GM21526 (cell line): ENCODE measurements around the gene XPR1.

Experiments used
- ATAC-seq: cut with Tn5 transposase; IDR thresholded peaks from one replicate; pipeline ENCODE4 v1.9.1; 2021; ENCODE audit warnings: moderate library complexity; ENCODE audit not compliant: unreplicated experiment, low FRiP score

XPR1 gene

DNA sequence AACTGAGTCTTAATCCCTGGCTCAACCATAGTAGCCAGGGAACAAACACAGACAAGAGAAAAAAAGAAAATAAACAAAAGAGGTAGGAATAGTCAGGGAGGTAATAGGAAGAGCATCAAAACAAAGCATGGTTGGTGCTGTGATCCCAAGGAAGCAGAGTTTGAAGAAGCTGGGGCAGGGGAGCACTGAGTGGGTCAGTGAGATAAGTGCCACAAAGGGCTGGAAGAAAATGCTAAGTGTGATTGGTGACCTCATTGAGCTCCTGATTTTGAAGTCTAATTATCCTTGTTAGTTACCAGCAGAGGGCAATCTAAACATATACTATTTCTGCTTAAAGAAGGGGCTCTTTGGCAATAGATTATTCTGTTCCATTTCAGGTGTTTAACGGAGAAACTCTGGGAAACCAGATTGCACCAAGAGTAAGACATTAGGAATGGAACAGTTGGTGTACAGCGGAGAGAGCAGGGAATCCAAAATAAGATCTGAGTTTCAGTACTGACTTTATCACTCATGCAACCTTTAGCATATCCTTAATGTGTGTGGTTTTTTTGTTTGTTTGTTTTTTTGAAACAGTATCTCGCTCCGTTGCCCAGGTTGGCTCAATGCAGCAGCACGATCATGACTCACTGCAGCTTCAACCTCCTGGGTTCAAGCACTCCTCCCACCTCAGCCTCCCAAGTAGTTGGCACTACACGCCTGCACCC, 250.1 kb downstream of the XPR1 start:
- ATAC-seq, result no peak

DNA sequence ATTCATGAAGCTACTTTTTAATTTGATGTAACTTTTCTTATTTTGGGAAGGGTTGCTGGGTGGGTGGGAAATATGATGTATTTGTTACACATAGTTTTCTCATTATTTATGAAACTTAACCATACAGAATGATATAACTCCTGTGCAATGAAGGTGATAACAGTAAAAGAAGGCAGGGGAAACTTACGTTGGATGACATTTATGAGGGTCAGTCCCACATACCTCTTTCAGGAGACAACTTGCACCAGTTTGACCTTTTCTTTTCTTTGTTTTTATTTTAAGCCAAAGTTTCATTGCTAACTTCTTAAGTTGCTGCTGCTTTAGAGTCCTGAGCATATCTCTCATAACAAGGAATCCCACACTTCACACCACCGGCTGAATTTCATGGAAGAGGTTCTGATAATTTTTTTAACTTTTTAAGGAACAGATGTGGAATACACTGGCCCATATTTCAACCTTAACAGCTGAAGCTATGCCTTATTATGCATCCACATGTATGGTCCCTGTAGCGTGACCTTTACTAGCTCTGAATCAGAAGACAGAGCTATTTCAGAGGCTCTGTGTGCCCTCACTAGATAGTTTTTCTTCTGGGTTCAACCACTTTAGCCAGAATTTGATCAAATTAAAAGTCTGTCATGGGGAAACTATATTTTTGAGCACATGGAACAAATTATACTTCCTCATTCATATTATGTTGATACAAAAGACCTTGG, 252.9 kb downstream of the XPR1 start:
- no peak for ATAC-seq

DNA sequence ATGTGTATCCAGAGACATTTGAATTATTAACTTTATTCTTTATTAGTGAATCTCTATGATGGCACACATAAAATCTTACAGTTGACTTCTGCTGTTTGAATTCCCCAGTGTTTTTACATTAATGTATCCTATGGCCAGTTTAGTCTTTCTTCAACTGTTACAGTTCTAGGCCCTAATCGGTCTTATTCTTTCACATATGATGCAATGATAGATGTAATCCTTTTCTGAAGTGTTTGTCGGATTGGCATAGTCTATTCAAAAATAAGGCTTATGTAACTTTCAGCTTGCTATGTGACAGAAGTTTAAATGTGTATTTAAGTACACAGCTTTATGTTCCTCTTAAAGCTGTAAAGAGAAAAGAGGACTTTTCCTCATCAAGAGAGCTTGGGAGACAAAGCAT, 254.5 kb downstream of the XPR1 start:
- no peak for ATAC-seq

DNA sequence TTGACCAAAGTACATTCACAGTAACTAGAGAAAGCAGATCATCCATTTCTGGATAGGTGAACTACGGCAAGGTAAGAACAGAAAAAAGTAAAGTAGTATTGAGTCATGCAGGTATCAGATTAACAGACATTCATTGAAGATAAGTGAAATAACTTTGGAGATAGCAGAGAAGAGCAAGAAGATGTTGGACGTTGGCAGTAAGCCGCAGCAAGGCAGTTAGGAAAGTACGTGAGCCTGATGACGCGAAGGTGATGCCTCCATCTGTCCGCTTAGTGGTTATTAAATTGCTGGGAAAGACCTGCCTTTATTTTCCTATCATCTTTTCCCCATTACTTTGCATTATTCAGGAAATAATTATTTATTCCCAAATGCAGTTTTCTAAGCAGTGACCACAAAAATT, 256.0 kb downstream of the XPR1 start:
- no peak for ATAC-seq

DNA sequence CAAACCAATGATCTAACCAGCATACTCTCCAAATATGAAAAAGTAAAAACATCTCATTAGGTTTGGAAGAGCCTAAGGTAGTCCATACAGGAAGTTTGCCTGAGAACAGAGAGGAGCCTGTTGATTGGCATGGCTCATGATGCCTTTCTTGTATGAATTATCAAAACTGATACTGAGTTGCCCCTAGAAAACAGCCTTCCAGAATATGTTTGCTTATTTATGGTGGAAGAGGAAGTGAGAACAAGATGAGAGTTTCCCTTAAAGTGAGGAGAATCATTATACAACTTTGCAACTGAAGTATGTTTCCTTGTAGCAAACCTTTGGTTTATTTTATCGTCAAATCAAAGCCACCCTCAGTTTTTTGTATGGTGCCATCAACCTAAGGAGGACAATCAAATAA, 257.0 kb downstream of the XPR1 start:
- ATAC-seq, result peak; percentile 62

DNA sequence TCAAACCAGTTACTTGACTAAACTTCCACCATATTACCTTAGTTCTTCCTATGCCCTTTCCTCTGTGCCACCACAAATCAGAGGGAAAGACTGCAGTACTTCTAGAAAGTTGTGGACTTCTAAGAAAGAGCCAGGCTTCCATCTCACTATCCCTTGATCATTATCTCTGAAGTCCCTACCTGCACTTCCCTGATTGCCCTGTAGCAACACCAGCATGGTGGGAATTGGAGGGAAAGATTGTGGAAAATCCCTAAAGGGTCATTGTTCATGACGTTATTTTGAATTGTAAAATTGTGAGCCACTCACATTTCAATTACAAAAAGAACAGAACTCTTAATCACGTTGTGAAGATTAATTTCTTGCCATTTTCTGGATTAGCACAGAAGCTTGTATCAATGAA, 257.5 kb downstream of the XPR1 start:
- ATAC-seq, result no peak

GRCh38 chr1:180892272-180892671, 260.4 kb downstream of the XPR1 start:
- ATAC-seq, result no peak

GRCh38 chr1:180892675-180893074, 260.9 kb downstream of the XPR1 start:
- no peak for ATAC-seq

DNA sequence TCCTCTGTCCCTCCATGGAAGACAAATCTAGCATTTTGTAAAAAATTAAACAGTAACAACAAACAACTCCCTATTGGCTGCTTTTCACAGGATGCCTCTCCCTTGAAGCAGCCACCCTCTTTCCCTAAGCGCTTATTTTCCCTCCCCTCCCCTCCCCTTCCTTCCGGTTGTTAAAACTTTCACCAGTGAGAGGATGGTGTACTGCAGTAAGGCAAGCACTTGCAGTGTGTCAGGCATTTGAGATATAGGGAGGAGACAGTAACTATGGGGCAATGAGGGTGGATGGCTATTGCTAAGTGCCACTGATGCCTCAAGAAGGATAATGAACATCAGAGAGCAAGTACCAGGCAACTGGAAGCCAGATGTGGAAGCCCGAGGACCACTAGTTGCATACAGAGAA, 261.8 kb downstream of the XPR1 start:
- ATAC-seq, result no peak

DNA sequence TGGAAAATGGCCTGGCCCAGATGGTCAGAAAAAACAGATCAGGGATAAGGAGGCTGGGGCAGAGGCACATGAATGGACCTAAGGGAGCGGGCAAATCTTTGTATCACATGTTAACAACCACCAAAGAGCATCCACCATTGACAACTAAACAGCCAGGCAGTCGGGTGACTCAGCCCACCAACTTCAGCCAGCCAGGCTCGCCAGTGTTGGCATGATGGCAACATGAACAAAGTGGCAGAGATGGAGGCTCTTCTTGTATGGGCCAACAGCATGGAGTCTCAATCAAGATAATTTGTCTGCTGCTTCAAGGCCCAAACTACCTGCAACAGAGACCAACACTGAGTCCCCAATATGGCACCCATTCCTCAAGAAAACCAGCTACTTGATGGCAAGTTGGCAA, 264.3 kb downstream of the XPR1 start:
- ATAC-seq, result no peak

DNA sequence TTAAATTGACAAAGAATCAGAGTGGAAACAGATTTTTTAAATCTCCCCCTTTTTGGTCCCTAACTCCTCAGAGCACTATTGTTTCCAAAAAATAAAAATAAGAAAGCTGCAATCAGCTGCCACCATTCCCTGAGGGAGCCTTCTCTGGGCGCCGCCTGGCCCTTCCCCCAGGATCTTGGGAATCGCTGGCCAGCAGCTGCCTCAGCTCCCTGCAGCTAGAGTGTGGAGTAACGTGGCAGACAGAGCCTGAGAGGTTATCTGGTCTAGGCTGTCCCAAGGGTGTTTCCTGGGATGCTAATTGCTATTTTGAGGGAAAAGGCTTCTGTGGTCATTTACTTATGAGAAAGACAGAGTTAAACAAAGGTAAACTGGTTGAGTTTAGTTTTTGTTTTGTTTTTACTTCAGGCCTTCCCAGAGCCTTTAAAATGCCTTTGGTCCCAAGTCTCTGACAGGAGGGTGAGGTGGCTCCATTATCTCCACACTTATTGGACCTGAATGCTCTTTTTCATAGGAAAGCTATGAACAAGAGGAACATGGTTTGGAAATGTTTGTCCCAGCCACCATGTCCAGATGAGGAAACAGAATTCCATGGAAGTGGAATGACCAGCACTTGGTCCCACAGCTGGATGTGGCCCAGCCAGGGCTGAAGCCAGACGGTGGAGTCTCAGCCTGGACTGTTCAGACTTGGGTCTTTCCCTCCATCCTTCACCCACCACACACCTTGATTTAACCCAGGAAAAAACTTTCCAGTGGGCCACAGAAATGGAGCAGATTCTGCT, 266.8 kb downstream of the XPR1 start:
- ATAC-seq, result no peak

DNA sequence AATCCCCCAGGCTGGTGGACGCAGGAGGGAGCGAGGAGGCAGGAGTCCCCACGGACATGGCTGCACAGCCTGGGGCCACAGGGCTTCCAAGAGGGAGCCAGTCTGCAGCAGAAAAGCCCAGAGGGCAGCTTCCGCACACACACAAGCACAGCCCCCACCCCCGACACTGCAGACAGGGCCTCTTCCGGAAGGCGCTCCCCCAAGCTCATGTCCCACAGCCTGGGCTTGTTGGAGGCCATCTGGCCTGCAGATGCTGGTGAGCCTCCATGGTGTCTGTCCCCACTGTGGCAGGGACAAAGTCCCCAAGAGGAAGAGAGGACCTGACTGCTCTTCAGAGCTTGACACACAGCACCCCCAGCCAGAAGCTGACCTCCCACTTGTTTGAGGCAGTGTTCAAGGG, 267.4 kb downstream of the XPR1 start:
- no peak for ATAC-seq

- no peak for ATAC-seq
Measured at GRCh38 chr1:180901076-180901990, 269.5 kb downstream of the XPR1 start.

DNA sequence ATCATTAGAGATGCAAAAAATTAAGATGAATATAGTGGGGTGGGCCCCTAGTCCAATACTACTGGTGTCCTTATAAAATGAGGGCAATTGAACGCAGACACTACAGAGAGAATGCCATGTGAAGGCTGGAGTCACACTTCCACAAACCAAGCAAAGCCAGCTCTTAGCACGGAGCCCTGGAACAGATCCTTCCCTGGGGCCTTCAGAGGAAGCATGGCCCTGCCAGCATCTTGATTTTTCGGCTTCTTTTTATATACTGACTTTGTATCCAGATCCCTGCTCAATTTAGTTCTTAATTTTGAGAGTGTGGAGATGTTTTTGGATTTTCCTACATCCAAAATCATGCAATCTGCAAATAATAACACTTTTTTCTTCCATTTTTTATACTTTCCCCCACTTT, 270.7 kb downstream of the XPR1 start:
- no peak for ATAC-seq

- ATAC-seq, result no peak
Measured at GRCh38 chr1:180905927-180906326, 274.1 kb downstream of the XPR1 start.

- no peak for ATAC-seq
Measured at GRCh38 chr1:180906511-180906910, 274.7 kb downstream of the XPR1 start.

- ATAC-seq, result no peak
Measured at GRCh38 chr1:180907313-180908055, 275.7 kb downstream of the XPR1 start.

- no peak for ATAC-seq
Measured at GRCh38 chr1:180908074-180908765, 276.4 kb downstream of the XPR1 start.

GRCh38 chr1:180909005-180909414, 277.2 kb downstream of the XPR1 start:
- ATAC-seq, result no peak
